GM23338 (cell line): ENCODE results near the gene MIER1.

Source experiments
- CTCF ChIP-seq, 2 experiments: fragments of 200-600 bp in 1 of 2; sonication (generic) in 1 of 2; conservative IDR thresholded peaks; 2 replicates each; pipeline versions ENCODE4 v1.5.1 to v1.6.1; 2016 to 2017; ENCODE audit warnings: antibody characterized with exemption in 2 of 2, low read depth in 2 of 2, mild to moderate bottlenecking in 2 of 2, moderate library complexity in 1 of 2
- ETS1 ChIP-seq: IDR thresholded peaks from 2 replicates; pipeline ENCODE4 v1.6.1; 2016; ENCODE audit warnings: antibody characterized with exemption
- JUNB ChIP-seq: IDR thresholded peaks from one replicate; pipeline ENCODE4 v1.6.1; 2016; ENCODE audit warnings: antibody characterized with exemption; ENCODE audit not compliant: unreplicated experiment
- NANOG ChIP-seq: IDR thresholded peaks from 2 replicates; pipeline ENCODE4 v1.6.1; 2016; ENCODE audit warnings: antibody characterized with exemption, borderline replicate concordance

- TF ChIP-seq CTCF (conservative IDR thresholded peaks at IDR 0.05; ENCODE audit: low read depth in 2 of 2) (no peak), JUNB (no peak), ETS1 (no peak), NANOG (no peak)
These were observed 75.0 kb downstream of the MIER1 start for GRCh38 chr1:66999640-67000400.
